ENCODE measurements around the gene HFE. TPM values are rescaled to one million over a fixed set of nuclear protein-coding genes. Genes with fewer than 3 reads are reported as not detected.

Gene HFE
- total and polyA plus RNA-seq, 10 of the 15 experiments (the other 5 are each of a cell fraction or from before 2014, with no cell fraction given): 0.52 to 5.9 (median 1.7) TPM

DNA sequence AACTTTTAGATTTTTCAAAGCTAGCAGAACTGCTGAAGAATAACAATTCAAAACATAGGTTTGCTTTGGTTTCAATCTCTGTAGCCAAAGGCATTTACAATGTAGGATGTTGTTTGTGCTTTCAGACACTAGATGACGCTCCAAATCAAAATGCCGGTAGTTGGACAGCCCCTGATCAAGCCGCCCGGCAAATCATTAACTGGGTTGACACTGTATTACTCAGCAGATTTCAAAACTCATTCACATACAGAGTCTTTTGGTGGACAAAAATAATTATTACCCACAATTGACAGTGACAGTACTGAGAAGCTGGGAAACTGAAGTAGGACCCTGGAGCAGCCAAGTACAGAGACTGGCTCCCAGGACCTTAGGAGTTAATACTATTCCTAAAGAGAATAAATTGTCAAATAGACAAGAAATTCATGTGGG is 21.3 kb upstream of the HFE start (continued):
- TF ChIP-seq, protein P1, sequence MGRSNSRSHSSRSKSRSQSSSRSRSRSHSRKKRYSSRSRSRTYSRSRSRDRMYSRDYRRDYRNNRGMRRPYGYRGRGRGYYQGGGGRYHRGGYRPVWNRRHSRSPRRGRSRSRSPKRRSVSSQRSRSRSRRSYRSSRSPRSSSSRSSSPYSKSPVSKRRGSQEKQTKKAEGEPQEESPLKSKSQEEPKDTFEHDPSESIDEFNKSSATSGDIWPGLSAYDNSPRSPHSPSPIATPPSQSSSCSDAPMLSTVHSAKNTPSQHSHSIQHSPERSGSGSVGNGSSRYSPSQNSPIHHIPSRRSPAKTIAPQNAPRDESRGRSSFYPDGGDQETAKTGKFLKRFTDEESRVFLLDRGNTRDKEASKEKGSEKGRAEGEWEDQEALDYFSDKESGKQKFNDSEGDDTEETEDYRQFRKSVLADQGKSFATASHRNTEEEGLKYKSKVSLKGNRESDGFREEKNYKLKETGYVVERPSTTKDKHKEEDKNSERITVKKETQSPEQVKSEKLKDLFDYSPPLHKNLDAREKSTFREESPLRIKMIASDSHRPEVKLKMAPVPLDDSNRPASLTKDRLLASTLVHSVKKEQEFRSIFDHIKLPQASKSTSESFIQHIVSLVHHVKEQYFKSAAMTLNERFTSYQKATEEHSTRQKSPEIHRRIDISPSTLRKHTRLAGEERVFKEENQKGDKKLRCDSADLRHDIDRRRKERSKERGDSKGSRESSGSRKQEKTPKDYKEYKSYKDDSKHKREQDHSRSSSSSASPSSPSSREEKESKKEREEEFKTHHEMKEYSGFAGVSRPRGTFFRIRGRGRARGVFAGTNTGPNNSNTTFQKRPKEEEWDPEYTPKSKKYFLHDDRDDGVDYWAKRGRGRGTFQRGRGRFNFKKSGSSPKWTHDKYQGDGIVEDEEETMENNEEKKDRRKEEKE (IDR thresholded peaks at IDR 0.05): no peak
- TF ChIP-seq SMC3 (IDR thresholded peaks at IDR 0.05; ENCODE audit: borderline replicate concordance, low read length) (peak; percentile 98), HDAC6 (IDR thresholded peaks at IDR 0.05; ENCODE audit: unreplicated experiment) (no peak), EED (IDR thresholded peaks at IDR 0.05; ENCODE audit: low read depth) (no peak), RFX5 (IDR thresholded peaks at IDR 0.05; ENCODE audit: low read depth, low read length) (no peak), NFIC (IDR thresholded peaks at IDR 0.05; ENCODE audit: low read depth, low read length) (no peak), ELK1 (IDR thresholded peaks at IDR 0.05; ENCODE audit: low read depth, low read length) (no peak), MXI1 (IDR thresholded peaks at IDR 0.05; ENCODE audit: low read depth, low read length) (no peak), POLR2A (IDR thresholded peaks at IDR 0.05; ENCODE audit: low read depth, low read length) (no peak), TARDBP (IDR thresholded peaks at IDR 0.05; ENCODE audit: borderline replicate concordance) (no peak), YY1 (IDR thresholded peaks at IDR 0.05; ENCODE audit: low read depth, low read length) (peak; percentile 88), RAD21 (IDR thresholded peaks at IDR 0.05; ENCODE audit: insufficient read depth, low read depth, low read length) (peak; percentile 94), CREM (IDR thresholded peaks at IDR 0.05; ENCODE audit: low read depth) (no peak), FOXM1 (IDR thresholded peaks at IDR 0.05; ENCODE audit: low read depth, low read length) (peak; percentile 37; the same call in 1 of the 2 replicates), TCF12 (IDR thresholded peaks at IDR 0.05; ENCODE audit: low read depth, low read length) (no peak), RCOR1 (conservative IDR thresholded peaks at IDR 0.05; ENCODE audit: low read depth, low read length) (no peak), ZSCAN29 (IDR thresholded peaks at IDR 0.05) (no peak), RUNX3 (IDR thresholded peaks at IDR 0.05; ENCODE audit: low read length) (no peak), POLR2AphosphoS5 (IDR thresholded peaks at IDR 0.05; ENCODE audit: low read length) (no peak), BMI1 (IDR thresholded peaks at IDR 0.05; ENCODE audit: borderline replicate concordance) (no peak), DPF2 (IDR thresholded peaks at IDR 0.05) (no peak; the same call in 1 of the 2 replicates), CBFB (IDR thresholded peaks at IDR 0.05; ENCODE audit: low read depth) (no peak), IKZF1 (conservative IDR thresholded peaks at IDR 0.05) (peak; percentile 38; the same call in 1 of the 2 replicates)
- TF ChIP-seq, protein P2, sequence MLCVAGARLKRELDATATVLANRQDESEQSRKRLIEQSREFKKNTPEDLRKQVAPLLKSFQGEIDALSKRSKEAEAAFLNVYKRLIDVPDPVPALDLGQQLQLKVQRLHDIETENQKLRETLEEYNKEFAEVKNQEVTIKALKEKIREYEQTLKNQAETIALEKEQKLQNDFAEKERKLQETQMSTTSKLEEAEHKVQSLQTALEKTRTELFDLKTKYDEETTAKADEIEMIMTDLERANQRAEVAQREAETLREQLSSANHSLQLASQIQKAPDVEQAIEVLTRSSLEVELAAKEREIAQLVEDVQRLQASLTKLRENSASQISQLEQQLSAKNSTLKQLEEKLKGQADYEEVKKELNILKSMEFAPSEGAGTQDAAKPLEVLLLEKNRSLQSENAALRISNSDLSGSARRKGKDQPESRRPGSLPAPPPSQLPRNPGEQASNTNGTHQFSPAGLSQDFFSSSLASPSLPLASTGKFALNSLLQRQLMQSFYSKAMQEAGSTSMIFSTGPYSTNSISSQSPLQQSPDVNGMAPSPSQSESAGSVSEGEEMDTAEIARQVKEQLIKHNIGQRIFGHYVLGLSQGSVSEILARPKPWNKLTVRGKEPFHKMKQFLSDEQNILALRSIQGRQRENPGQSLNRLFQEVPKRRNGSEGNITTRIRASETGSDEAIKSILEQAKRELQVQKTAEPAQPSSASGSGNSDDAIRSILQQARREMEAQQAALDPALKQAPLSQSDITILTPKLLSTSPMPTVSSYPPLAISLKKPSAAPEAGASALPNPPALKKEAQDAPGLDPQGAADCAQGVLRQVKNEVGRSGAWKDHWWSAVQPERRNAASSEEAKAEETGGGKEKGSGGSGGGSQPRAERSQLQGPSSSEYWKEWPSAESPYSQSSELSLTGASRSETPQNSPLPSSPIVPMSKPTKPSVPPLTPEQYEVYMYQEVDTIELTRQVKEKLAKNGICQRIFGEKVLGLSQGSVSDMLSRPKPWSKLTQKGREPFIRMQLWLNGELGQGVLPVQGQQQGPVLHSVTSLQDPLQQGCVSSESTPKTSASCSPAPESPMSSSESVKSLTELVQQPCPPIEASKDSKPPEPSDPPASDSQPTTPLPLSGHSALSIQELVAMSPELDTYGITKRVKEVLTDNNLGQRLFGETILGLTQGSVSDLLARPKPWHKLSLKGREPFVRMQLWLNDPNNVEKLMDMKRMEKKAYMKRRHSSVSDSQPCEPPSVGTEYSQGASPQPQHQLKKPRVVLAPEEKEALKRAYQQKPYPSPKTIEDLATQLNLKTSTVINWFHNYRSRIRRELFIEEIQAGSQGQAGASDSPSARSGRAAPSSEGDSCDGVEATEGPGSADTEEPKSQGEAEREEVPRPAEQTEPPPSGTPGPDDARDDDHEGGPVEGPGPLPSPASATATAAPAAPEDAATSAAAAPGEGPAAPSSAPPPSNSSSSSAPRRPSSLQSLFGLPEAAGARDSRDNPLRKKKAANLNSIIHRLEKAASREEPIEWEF (IDR thresholded peaks at IDR 0.05; ENCODE audit: insufficient replicate concordance, low read depth, low read length): no peak

All from GM12878 (cell line).